Posterior vena cava (tissue), 2 donors: ENCODE data around the gene KCNJ9. TPM values are rescaled to one million over a fixed set of nuclear protein-coding genes. Genes with fewer than 3 reads are reported as not detected.

Experiments
- DNase-seq: peaks from one replicate; pipeline ENCODE4 v3.0.0-alpha.2; 2020; ENCODE audit warnings: low spot score
- intact Hi-C, 2 donors: fragments of 100-400 bp; cut with DNase I; formaldehyde crosslinking; loops; one replicate each; pipeline versions ENCODE4 v1.14.1 to v1.14.2; 2022 to 2023
- total RNA-seq, 2 donors: library from RNA; stranded (reverse); fragmentation: NEBNext Ultra II Directional; extraction: Animal tissue kit (Norgen Biotek cat#: 25700); gene quantifications; one replicate each; pipeline ENCODE4 v1.2.1, GENCODE V29; 2021
- donor health status: DM: yes; HTN: yes; CAD: no.
- donor health status: DM: yes; HTN: yes; CAD: no.

The KCNJ9 gene
- total RNA-seq, 2 donors from 2014 or later: not detected

DNA sequence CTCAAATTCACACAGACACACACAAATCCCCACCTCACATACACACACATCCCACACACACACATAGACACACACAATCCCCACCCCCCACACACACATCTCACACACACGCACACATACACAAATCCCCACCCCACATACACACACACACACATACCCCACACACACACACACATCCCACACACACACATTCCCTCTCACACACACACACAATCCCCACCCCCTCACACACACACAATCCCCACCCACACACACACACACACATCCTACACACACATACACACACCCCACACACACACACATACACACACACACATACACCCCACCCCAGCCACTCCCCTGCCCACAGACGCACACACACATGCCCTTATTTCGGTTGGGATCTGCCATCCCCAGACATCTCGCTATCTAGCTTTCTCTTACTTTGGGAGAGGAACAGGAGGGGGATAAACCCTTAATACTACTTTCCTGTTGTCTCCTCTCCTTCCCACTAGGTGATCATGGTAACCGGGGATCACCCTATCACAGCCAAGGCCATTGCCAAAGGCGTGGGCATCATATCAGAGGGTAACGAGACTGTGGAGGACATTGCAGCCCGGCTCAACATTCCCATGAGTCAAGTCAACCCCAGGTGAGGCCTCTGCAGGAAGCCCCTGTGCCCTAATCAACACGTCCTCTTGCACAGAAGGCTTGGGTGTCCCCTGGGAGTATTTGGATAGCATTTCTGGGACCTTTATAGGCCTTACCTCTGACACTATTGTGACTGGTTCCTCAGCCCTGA is 52.8 kb downstream of the KCNJ9 start:
- DNase-seq: no peak
- intact Hi-C loops: no loop called here

DNA sequence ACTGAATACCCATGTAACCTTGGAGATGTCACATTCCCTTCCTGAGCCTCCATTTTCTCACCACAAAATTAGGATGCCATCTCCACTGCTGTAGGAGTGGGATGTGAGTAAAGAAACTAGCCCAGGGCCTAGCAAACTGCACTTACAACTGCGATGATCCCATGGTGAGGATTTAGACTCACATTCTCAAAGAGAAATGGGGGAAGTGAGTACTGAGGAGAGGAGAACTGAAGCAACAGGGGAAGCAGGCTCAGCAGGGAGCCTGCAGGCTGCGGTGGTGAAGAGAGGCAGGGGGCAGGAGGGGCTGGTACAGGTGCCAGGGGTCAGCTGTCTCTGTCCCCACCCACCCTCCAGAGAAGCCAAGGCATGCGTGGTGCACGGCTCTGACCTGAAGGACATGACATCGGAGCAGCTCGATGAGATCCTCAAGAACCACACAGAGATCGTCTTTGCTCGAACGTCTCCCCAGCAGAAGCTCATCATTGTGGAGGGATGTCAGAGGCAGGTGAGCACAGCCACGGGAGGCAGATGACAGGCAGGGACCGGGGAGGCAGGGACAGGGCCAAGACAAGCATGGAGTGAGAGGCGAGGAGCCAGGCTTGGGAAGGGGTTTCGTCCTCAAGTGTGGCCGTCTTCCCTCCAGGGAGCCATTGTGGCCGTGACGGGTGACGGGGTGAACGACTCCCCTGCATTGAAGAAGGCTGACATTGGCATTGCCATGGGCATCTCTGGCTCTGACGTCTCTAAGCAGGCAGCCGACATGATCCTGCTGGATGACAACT is 53.6 kb downstream of the KCNJ9 start:
- intact Hi-C loops: no loop called here
- no peak for DNase-seq

DNA sequence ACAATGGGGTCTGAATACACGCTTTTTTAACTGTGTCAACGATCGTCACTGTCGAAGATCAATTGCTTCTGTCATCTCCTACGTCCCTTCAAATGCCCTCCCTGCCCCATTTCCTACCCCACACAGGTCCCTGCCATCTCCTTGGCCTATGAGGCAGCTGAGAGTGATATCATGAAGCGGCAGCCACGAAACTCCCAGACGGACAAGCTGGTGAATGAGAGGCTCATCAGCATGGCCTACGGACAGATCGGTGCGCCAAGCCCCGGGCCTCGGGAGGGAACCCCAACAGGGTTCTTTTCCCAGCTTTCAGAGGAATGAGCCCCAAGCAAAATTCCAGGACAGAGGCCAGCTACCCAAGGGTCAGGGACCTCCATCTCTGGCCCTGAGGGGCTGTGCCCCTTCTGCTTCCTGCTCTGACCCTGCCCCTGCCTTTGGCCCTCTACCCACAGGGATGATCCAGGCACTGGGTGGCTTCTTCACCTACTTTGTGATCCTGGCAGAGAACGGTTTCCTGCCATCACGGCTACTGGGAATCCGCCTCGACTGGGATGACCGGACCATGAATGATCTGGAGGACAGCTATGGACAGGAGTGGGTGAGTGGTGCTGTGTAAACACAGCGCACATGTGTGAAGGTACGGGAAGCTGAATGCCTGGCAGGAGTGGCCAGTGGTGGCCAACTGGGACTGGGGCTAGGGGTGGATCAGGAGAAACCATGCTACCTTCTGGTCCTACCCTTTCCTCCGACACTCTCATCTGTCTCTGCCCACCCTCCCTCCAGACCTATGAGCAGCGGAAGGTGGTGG is 55.0 kb downstream of the KCNJ9 start:
- DNase-seq: peak; percentile 75
- intact Hi-C loops: no loop called here

DNA sequence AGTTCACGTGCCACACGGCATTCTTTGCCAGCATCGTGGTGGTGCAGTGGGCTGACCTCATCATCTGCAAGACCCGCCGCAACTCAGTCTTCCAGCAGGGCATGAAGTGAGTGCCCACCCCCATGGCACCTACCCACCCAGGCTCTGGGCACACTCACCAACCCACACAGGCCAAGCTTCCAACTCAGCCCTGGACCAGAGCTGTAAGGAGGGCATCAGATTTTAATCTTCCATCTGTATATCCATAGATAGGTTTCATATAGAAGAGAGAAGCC is 55.5 kb downstream of the KCNJ9 start:
- intact Hi-C loops: no loop called here
- no peak for DNase-seq

DNA sequence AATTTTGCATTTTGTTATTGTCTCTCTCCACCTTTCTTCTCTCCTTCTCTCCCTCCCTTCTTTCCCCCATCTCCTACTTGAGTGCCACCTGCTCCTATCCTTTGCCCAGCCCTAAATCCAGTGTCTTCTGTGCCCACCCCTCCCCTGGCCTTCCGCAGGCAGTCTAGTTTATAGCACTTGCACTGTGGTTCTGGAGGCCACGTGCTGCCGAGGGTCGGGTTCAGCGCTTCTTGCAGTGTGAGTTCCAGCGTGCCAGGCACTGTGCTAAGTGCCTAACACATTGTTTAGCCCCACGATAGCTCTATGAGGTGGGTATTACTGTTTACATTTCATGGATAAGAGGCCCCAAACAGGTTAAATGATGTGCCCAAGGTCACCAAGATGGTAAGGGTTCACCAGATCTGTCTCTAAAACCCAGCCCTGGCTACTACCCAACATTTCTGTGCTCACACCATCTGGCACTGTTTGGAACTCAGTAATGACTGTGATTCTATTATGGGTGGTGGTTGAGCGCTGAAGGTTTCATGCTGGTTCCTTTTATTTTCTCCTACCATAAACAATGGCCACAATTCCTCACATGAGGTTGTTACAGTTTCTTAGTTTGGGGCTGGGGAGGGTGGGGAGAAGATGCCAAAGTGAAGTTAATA is 56.0 kb downstream of the KCNJ9 start:
- peak; percentile 46 for DNase-seq
- intact Hi-C loops: no loop called here

DNA sequence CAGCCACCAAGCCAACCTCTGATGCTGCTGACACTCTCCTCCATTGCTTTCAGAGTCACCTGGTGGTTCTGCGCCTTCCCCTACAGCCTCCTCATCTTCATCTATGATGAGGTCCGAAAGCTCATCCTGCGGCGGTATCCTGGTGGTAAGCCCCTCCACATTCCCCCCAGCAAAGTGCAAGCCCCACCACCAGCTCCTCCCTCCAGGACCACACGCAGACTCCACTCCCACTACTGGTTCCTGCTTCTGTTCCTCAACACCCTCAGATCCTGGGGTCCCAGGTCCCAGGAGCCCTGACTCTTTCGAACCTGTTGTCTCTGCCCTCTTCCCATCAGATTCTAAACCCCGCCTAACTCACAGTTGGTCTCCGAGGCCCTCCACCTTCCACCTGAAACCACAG is 58.5 kb downstream of the KCNJ9 start:
- intact Hi-C loops: no loop called here
- peak; percentile 32 for DNase-seq

Other genes starting within 250 kb of the KCNJ9 start
- gene VSIG8, start 218.9 kb upstream of the KCNJ9 start, total RNA-seq: under 1 TPM in 1 of 2 donors, not detected in 1; 0.19 TPM
- 1 to 10 TPM; 1.2 to 2.2 TPM for gene CFAP45, start 181.4 kb upstream of the KCNJ9 start, total RNA-seq
- gene TAGLN2, start 156.0 kb upstream of the KCNJ9 start, total RNA-seq: 100 to 1,000 TPM; 237 to 244 TPM
- gene IGSF9, start 135.9 kb upstream of the KCNJ9 start, total RNA-seq: under 1 TPM; 0.10 to 0.42 TPM
- under 1 TPM in 1 of 2 donors, not detected in 1; 0.38 TPM for gene SLAMF9, start 127.3 kb upstream of the KCNJ9 start, total RNA-seq
- gene PIGM, start 49.5 kb upstream of the KCNJ9 start, total RNA-seq: 1 to 10 TPM; 5.5 to 6.3 TPM
- under 1 TPM in 1 of 2 donors, not detected in 1; 0.19 TPM for gene KCNJ10, start 11.4 kb upstream of the KCNJ9 start, total RNA-seq
- 10 to 100 TPM; 16.0 to 17.4 TPM for gene IGSF8, start 17.1 kb downstream of the KCNJ9 start, total RNA-seq
- 10 to 100 TPM in 1 of 2 donors, 1 to 10 TPM in 1; 4.1 to 10.8 TPM for gene ATP1A2, start 34.2 kb downstream of the KCNJ9 start, total RNA-seq
- not detected for gene ATP1A4, start 70.1 kb downstream of the KCNJ9 start, total RNA-seq
- gene CASQ1, start 109.0 kb downstream of the KCNJ9 start, total RNA-seq: 10 to 100 TPM in 1 of 2 donors, 1 to 10 TPM in 1; 4.5 to 10.4 TPM
- gene PEA15, start 123.8 kb downstream of the KCNJ9 start, total RNA-seq: 100 to 1,000 TPM; 299 to 410 TPM
- gene DCAF8, start 181.0 kb downstream of the KCNJ9 start, total RNA-seq: 10 to 100 TPM; 95.3 to 95.5 TPM
- gene PEX19, start 203.6 kb downstream of the KCNJ9 start, total RNA-seq: 10 to 100 TPM; 54.0 to 60.0 TPM